ENCODE results near the gene CDRT4.
"Not testable (repeated sequence)": the region's sequence is repeated elsewhere in the genome, so short reads cannot be mapped to it uniquely, and the experiment has no call there.

The CDRT4 gene

GRCh38 chr17:15456972-15457722 lies 10.3 kb downstream of the CDRT4 start:
- DNase-seq (ENCODE audit: low spot score), result no peak

GRCh38 chr17:15456496-15456895 lies 10.9 kb downstream of the CDRT4 start:
- no peak for DNase-seq (ENCODE audit: low spot score)

GRCh38 chr17:15454346-15454745 lies 13.1 kb downstream of the CDRT4 start:
- no peak for DNase-seq (ENCODE audit: low spot score)

- no peak for DNase-seq (ENCODE audit: low spot score)
These were observed 13.6 kb downstream of the CDRT4 start for GRCh38 chr17:15453782-15454181.

GRCh38 chr17:15453246-15453645 lies 14.2 kb downstream of the CDRT4 start:
- no peak for DNase-seq (ENCODE audit: low spot score)

- no peak for DNase-seq (ENCODE audit: low spot score)
These were observed 14.7 kb downstream of the CDRT4 start for GRCh38 chr17:15452746-15453145.

GRCh38 chr17:15451680-15452079 lies 15.7 kb downstream of the CDRT4 start:
- DNase-seq (ENCODE audit: low spot score), result no peak

GRCh38 chr17:15448580-15448956 lies 18.9 kb downstream of the CDRT4 start:
- DNase-seq (ENCODE audit: low spot score), result no peak

- no peak for DNase-seq (ENCODE audit: low spot score)
These were observed 19.4 kb downstream of the CDRT4 start for GRCh38 chr17:15447928-15448579.

- no peak for DNase-seq (ENCODE audit: low spot score)
These were observed 21.4 kb downstream of the CDRT4 start for GRCh38 chr17:15446036-15446435.

GRCh38 chr17:15444805-15445204 lies 22.6 kb downstream of the CDRT4 start:
- DNase-seq (ENCODE audit: low spot score), result no peak

GRCh38 chr17:15442311-15443180 lies 24.9 kb downstream of the CDRT4 start:
- no peak for DNase-seq (ENCODE audit: low spot score)

- DNase-seq (ENCODE audit: low spot score), result no peak
These were observed 26.1 kb downstream of the CDRT4 start for GRCh38 chr17:15441315-15441714.

- DNase-seq (ENCODE audit: low spot score), result no peak
These were observed 27.1 kb downstream of the CDRT4 start for GRCh38 chr17:15440347-15440746.

GRCh38 chr17:15439205-15439985 lies 28.0 kb downstream of the CDRT4 start:
- not testable (repeated sequence) for DNase-seq (ENCODE audit: low spot score)

GRCh38 chr17:15438491-15439105 lies 28.8 kb downstream of the CDRT4 start:
- DNase-seq (ENCODE audit: low spot score), result no peak

- DNase-seq (ENCODE audit: low spot score), result no peak
These were observed 30.2 kb downstream of the CDRT4 start for GRCh38 chr17:15437303-15437635.

- DNase-seq (ENCODE audit: low spot score), result no peak
These were observed 30.7 kb downstream of the CDRT4 start for GRCh38 chr17:15436473-15437302.

- DNase-seq (ENCODE audit: low spot score), result no peak
These were observed 32.5 kb downstream of the CDRT4 start for GRCh38 chr17:15434956-15435355.

GRCh38 chr17:15432807-15433611 lies 34.4 kb downstream of the CDRT4 start:
- no peak for DNase-seq (ENCODE audit: low spot score)
